ENCODE data around the gene KIF3B.

Gene KIF3B

GRCh38 chr20:32248043-32248442 is 29.4 kb upstream of the KIF3B start:
- TF ChIP-seq RAD21 (IDR thresholded peaks at IDR 0.05; ENCODE audit: low read depth) (no peak), MAX (IDR thresholded peaks at IDR 0.05) (no peak), ZBTB7A (IDR thresholded peaks at IDR 0.05; ENCODE audit: low read depth) (no peak), TEAD4 (IDR thresholded peaks at IDR 0.05) (no peak), TAF1 (IDR thresholded peaks at IDR 0.05; ENCODE audit: low read depth) (no peak)

- TF ChIP-seq FOXM1 (IDR thresholded peaks at IDR 0.05; ENCODE audit: borderline replicate concordance, low read depth) = no peak
- TF ChIP-seq EGR1 (IDR thresholded peaks at IDR 0.05) = no peak
Observed at GRCh38 chr20:32249030-32249738, 28.3 kb upstream of the KIF3B start.

- TF ChIP-seq EGR1 (IDR thresholded peaks at IDR 0.05) (no peak), ZBTB7A (IDR thresholded peaks at IDR 0.05; ENCODE audit: low read depth) (no peak), TCF12 (IDR thresholded peaks at IDR 0.05; ENCODE audit: low read depth) (no peak), TAF1 (IDR thresholded peaks at IDR 0.05; ENCODE audit: low read depth) (no peak), CREB1 (IDR thresholded peaks at IDR 0.05; ENCODE audit: low read depth) (no peak), CEBPB (IDR thresholded peaks at IDR 0.05) (no peak), RAD21 (IDR thresholded peaks at IDR 0.05; ENCODE audit: low read depth) (no peak), MAX (IDR thresholded peaks at IDR 0.05) (no peak), YY1 (IDR thresholded peaks at IDR 0.05; ENCODE audit: low read depth) (no peak), EP300 (IDR thresholded peaks at IDR 0.05; ENCODE audit: borderline replicate concordance) (no peak), USF1 (IDR thresholded peaks at IDR 0.05) (no peak), TEAD4 (IDR thresholded peaks at IDR 0.05) (no peak), NFIC (IDR thresholded peaks at IDR 0.05) (no peak), FOXM1 (IDR thresholded peaks at IDR 0.05; ENCODE audit: borderline replicate concordance, low read depth) (no peak), REST (IDR thresholded peaks at IDR 0.05; ENCODE audit: low read depth) (no peak)
Observed at GRCh38 chr20:32251470-32251869, 26.0 kb upstream of the KIF3B start.

- TF ChIP-seq CREB1 (IDR thresholded peaks at IDR 0.05; ENCODE audit: low read depth) (no peak), CEBPB (IDR thresholded peaks at IDR 0.05) (no peak), TEAD4 (IDR thresholded peaks at IDR 0.05) (no peak), REST (IDR thresholded peaks at IDR 0.05; ENCODE audit: low read depth) (no peak), EGR1 (IDR thresholded peaks at IDR 0.05) (no peak), EP300 (IDR thresholded peaks at IDR 0.05; ENCODE audit: borderline replicate concordance) (no peak), MAX (IDR thresholded peaks at IDR 0.05) (no peak), RAD21 (IDR thresholded peaks at IDR 0.05; ENCODE audit: low read depth) (no peak), ZBTB7A (IDR thresholded peaks at IDR 0.05; ENCODE audit: low read depth) (no peak), TCF12 (IDR thresholded peaks at IDR 0.05; ENCODE audit: low read depth) (no peak), YY1 (IDR thresholded peaks at IDR 0.05; ENCODE audit: low read depth) (no peak), FOXM1 (IDR thresholded peaks at IDR 0.05; ENCODE audit: borderline replicate concordance, low read depth) (no peak), USF1 (IDR thresholded peaks at IDR 0.05) (no peak), NFIC (IDR thresholded peaks at IDR 0.05) (no peak)
Observed at GRCh38 chr20:32252189-32252588, 25.3 kb upstream of the KIF3B start.

- TF ChIP-seq NFIC (IDR thresholded peaks at IDR 0.05) (no peak), FOXM1 (IDR thresholded peaks at IDR 0.05; ENCODE audit: borderline replicate concordance, low read depth) (no peak), EGR1 (IDR thresholded peaks at IDR 0.05) (no peak), CEBPB (IDR thresholded peaks at IDR 0.05) (no peak), USF1 (IDR thresholded peaks at IDR 0.05) (no peak), ZBTB7A (IDR thresholded peaks at IDR 0.05; ENCODE audit: low read depth) (no peak), RAD21 (IDR thresholded peaks at IDR 0.05; ENCODE audit: low read depth) (no peak), MAX (IDR thresholded peaks at IDR 0.05) (no peak), TAF1 (IDR thresholded peaks at IDR 0.05; ENCODE audit: low read depth) (no peak), TCF12 (IDR thresholded peaks at IDR 0.05; ENCODE audit: low read depth) (no peak), REST (IDR thresholded peaks at IDR 0.05; ENCODE audit: low read depth) (no peak), YY1 (IDR thresholded peaks at IDR 0.05; ENCODE audit: low read depth) (no peak), TEAD4 (IDR thresholded peaks at IDR 0.05) (no peak), CREB1 (IDR thresholded peaks at IDR 0.05; ENCODE audit: low read depth) (no peak), EP300 (IDR thresholded peaks at IDR 0.05; ENCODE audit: borderline replicate concordance) (no peak)
Observed at GRCh38 chr20:32261644-32262043, 15.8 kb upstream of the KIF3B start.
